ENCODE measurements around the gene SAMD11.

Gene SAMD11

DNA sequence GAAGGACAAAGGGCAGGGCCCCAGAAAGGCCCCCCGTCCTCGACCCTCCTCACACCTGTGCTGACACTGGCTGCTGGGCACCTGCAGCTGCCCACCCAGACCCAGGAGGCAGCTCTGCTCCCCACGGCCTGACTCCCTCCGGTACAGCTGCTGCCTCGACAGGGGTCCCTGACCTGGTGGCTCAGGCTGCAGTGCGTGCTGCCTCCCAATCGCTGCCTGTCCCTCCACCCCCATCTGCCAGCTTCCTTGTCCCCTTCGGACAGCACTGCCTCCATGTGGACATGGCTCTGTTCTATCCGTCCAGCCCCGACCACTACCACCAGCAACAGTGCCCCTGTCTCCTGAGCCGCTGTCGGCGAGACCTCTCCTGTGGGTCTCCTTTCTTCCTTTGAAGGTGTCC lies 31.2 kb downstream of the SAMD11 start:
- DNase-seq (ENCODE audit: extremely low spot score), result no peak
- CTCF ChIA-PET, result no interaction called here
- TF ChIP-seq, protein P1, sequence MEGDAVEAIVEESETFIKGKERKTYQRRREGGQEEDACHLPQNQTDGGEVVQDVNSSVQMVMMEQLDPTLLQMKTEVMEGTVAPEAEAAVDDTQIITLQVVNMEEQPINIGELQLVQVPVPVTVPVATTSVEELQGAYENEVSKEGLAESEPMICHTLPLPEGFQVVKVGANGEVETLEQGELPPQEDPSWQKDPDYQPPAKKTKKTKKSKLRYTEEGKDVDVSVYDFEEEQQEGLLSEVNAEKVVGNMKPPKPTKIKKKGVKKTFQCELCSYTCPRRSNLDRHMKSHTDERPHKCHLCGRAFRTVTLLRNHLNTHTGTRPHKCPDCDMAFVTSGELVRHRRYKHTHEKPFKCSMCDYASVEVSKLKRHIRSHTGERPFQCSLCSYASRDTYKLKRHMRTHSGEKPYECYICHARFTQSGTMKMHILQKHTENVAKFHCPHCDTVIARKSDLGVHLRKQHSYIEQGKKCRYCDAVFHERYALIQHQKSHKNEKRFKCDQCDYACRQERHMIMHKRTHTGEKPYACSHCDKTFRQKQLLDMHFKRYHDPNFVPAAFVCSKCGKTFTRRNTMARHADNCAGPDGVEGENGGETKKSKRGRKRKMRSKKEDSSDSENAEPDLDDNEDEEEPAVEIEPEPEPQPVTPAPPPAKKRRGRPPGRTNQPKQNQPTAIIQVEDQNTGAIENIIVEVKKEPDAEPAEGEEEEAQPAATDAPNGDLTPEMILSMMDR (IDR thresholded peaks at IDR 0.05; ENCODE audit: control extremely low read depth, extremely low read depth, low read depth, missing control alignments), result no peak
- POLR2A ChIA-PET, result no interaction called here

DNA sequence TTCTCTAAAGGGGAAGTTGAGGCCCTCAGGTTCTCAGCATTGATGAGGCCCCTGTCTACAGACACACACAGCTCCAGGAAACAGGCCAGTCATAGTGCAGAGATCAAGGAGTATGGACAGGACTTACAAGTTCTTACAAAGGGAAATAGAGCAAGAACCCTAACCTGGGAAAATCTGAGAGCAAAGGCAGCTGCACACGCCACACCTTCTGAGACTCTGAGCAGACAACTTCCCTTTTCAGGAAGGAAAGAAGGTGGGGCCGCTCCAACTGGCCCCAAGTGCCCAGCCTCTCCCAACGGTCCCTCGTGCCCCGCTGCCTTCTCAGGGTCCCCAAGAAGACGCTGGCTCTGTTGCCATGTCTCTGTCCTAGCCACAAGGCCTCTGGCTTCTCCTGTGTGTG lies 31.8 kb downstream of the SAMD11 start:
- DNase-seq (ENCODE audit: extremely low spot score), result no peak
- CTCF ChIA-PET, result no interaction called here
- TF ChIP-seq, protein P1 (IDR thresholded peaks at IDR 0.05; ENCODE audit: control extremely low read depth, extremely low read depth, low read depth, missing control alignments), result no peak
- POLR2A ChIA-PET, result no interaction called here

DNA sequence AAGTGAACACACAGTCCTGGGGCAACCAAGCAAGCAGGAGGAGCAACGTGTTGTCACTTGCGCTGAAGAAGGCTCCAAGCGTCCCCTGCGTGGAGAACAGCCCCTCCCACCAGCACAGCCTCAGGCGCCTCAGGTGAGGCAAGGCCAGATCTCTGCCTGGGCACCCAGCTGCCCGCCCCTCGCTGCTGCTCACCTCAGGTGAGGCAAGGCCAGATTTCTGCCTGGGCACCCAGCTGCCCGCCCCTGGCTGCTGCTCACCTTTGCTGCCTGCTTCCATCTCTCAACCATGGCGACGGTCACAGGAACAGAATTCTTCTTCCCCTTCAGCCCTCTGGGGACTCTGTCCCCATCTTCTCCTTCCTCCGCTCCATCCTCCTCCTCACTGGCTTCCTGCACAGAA lies 32.9 kb downstream of the SAMD11 start:
- ChIA-PET POLR2A (no interaction called here), CTCF (no interaction called here)
- TF ChIP-seq, protein P1 (IDR thresholded peaks at IDR 0.05; ENCODE audit: control extremely low read depth, extremely low read depth, low read depth, missing control alignments), result no peak
- no peak for DNase-seq (ENCODE audit: extremely low spot score)

DNA sequence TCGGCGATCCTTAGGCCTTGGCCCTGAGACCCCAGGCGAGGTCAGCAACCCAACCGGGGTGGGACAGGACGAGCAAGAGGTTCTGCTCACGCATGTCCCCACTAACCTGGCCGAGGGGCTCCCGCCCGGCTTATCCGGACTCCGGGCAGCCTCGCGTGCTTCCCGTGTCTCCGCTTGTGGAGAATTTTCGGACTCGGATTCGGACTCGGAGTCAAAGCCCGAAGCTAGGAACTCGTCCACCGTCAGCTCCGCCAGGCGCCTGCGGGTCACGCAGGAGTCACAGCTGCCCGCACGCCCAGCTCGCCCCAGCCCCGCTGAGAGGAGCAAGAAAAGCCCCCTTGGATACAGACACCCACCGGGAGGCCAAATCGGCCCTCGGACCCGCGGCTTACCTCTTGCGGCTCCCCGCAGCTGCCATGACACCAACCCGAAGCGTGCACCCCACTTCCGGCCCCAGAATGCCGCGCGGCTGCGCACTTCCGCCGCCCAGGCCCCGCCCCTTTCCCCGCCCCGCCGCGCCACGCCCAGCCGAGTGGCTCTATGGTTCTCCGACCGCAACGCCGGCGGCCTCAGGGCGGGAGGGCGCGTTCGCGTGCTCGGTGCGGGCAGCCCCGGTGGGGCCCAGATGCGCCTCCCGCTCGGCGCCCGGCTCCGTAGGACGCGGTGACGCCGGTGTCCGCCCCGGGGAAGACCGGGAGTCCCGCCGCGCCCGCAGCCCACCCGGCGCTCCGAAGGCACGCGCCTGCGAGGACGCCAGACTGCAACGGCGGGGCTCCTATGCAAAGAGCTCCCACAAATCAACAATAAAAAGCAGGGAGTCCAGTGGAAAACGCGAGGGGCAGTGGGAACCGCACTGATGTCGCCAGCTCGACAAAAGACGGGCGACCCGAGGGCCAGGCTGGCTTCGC lies 35.4 kb downstream of the SAMD11 start, which contains the start of gene NOC2L:
NOC2L (minus strand) TSS at position 434 of the 908 bp plus-strand sequence; CDS start at position 418, 16 bp downstream.
- POLR2A ChIA-PET, result no interaction called here
- CTCF ChIA-PET, result no interaction called here

DNA sequence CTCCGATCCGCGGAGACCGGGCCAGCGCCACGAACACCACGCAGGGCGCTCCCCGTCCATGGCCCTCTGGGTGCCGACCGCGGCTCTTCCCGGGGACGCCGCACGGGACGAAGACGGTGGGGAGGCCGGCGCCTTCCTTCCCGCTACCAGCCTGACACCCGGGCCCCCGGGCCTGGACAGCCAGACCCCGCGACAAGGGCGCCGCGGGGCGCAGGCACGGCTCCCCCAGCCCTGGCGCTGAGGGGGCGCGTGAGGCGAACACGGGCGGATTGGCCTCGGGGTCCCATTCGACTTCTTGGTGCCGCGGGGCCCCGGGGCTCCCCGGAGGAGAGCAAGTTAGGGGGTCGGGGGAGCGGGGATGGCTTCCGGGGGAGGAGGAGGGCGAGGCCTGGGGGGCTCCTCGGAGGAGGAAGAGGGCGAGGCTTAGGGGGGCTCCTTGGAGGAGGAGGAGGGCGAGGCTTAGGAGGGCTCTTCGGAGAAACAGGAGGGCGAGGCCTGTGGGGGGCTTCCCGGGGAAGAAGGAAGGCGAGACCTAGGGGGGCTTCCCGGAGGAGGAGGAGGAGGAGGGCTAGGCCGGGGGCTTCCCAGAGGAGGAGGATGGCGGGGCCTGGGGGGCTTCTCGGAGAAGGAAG lies 36.1 kb downstream of the SAMD11 start:
- ChIA-PET CTCF (no interaction called here), POLR2A (no interaction called here)
- no peak for DNase-seq (ENCODE audit: extremely low spot score)
- TF ChIP-seq, protein P1 (IDR thresholded peaks at IDR 0.05; ENCODE audit: control extremely low read depth, extremely low read depth, low read depth, missing control alignments), result no peak

More for the DNA sequence above, 35.4 kb downstream of the SAMD11 start, which contains the start of gene NOC2L:
- DNase-seq (ENCODE audit: extremely low spot score), result peak; percentile 95
- TF ChIP-seq, protein P1 (IDR thresholded peaks at IDR 0.05; ENCODE audit: control extremely low read depth, extremely low read depth, low read depth, missing control alignments), result no peak

DNA sequence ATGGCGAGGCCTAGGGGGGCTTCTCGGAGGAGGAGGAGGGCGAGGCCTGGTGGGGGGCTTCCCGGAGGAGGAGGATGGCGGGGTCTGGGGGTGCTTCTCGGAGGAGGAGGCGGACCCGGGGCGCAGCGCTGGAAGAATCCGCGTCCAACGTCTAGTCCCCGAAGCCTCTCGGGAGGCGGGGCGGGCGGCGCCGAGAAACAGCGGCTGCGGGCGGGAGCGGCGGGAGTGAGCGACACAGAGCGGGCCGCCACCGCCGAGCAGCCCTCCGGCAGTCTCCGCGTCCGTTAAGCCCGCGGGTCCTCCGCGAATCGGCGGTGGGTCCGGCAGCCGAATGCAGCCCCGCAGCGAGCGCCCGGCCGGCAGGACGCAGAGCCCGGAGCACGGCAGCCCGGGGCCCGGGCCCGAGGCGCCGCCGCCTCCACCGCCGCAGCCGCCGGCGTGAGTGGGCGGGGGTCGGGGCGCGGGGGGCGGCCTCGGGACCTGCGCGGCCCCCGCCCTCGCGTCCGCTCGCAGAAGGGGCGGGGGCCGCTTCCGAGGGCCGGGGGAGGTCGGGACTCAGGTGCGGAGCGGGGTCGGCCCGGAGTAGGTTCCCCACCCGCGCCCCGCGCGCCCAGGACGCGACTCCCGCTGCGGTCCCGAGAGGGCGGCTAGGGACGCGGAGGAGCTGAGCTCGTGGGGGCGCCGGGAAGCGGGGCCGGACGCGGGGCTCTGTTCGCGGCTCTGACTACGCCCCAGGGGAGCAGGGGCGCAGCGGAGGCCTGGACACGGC lies 36.8 kb downstream of the SAMD11 start, which contains the start of gene KLHL17:
KLHL17 (plus strand) TSS at position 222 of the 769 bp plus-strand sequence; CDS start at position 332, 110 bp downstream.
- TF ChIP-seq, protein P1 (IDR thresholded peaks at IDR 0.05; ENCODE audit: control extremely low read depth, extremely low read depth, low read depth, missing control alignments), result no peak
- ChIA-PET CTCF (interaction anchor here (0.7 to 1.0 kb wide), 2 partner anchors 12 to 16 kb away, joined by 3 to 5 read pairs; no protein-coding TSS in a partner anchor), POLR2A (no interaction called here)
- peak; percentile 89 for DNase-seq (ENCODE audit: extremely low spot score)
